Suprapubic skin (tissue), 4 donors: ENCODE data around the gene B3GNT8. TPM values are rescaled to one million over a fixed set of nuclear protein-coding genes. Genes with fewer than 3 reads are reported as not detected.

Experiments used
- DNase-seq, 2 donors: peaks; one replicate each; pipeline ENCODE4 v3.0.0-alpha.2; 2019; ENCODE audit warnings: low spot score in 2 of 2
- H3K27ac ChIP-seq: fragments of 200-600 bp; sonication (generic); one replicate; pipeline ENCODE4 v1.5.1; 2019
- H3K27me3 ChIP-seq: fragments of 200-600 bp; sonication (generic); one replicate; pipeline ENCODE4 v1.5.1; 2019
- H3K36me3 ChIP-seq: fragments of 200-600 bp; sonication (generic); one replicate; pipeline ENCODE4 v1.5.1; 2019
- H3K4me1 ChIP-seq: fragments of 200-600 bp; sonication (generic); one replicate; pipeline ENCODE4 v1.5.1; 2019
- H3K4me3 ChIP-seq: fragments of 200-600 bp; sonication (generic); one replicate; pipeline ENCODE4 v1.5.1; 2019; ENCODE audit warnings: mild to moderate bottlenecking
- H3K9me3 ChIP-seq: fragments of 200-600 bp; sonication (generic); one replicate; pipeline ENCODE4 v1.5.1; 2019
- EP300 ChIP-seq: sonication (generic); formaldehyde crosslinking; IDR thresholded peaks from one replicate; pipeline ENCODE4 v1.6.1; 2017; ENCODE audit warnings: antibody characterized with exemption
- POLR2A ChIP-seq, 2 donors: fragments of 450-650 bp; IDR thresholded peaks; one replicate each; pipeline ENCODE4 v1.6.1; 2017; ENCODE audit warnings: antibody characterized with exemption in 2 of 2, mild to moderate bottlenecking in 2 of 2, moderate library complexity in 2 of 2
- POLR2AphosphoS5 ChIP-seq, 3 donors: sonication (generic); formaldehyde crosslinking; IDR thresholded peaks; one replicate each; pipeline ENCODE4 v1.6.1; 2017; ENCODE audit warnings: antibody characterized with exemption in 3 of 3
- WGBS: methylation state at CpG from one replicate; pipeline ENCODE4 v1.1.5; 2018; 5-methylcytosine and 5-hydroxymethylcytosine counted together
- total RNA-seq, 4 donors: library from RNA; depleted of rRNA; stranded (reverse); fragments of >200 nt; gene quantifications; one replicate each; pipeline ENCODE4 v1.1.0, GENCODE V29; 2016
- TF ChIP-seq, protein P1 (sequence below), 2 donors: fragments of 200-600 bp in 1 of 2; fragments of 450-650 bp in 1 of 2; sonication (generic) in 1 of 2; IDR thresholded peaks; one replicate each; pipeline ENCODE4 v1.5.1; 2016 to 2019; ENCODE audit warnings: antibody characterized with exemption in 2 of 2, mild to moderate bottlenecking in 1 of 2, moderate library complexity in 1 of 2

B3GNT8 gene
- total RNA-seq, 4 donors from 2014 or later, result 4.7 to 9.6 (median 6.2) TPM

- 2% methylated on average over 27 of the region's 47 CpGs for WGBS
- Histone ChIP-seq H3K9me3 (no peaks in the 10 kb centered on the region), H3K27me3 (no peaks in the 10 kb centered on the region), H3K36me3 (no peaks in the 10 kb centered on the region), H3K4me3 (peak within 1 kb of the TSS; percentile 58), H3K27ac (peak within 1 kb of the TSS; percentile 64), H3K4me1 (peaks cover 44% of the 10 kb centered on the region)
- DNase-seq, result peak in 1 of 2 donors; percentile 76
- TF ChIP-seq POLR2A (IDR thresholded peaks at IDR 0.05) (no peak), POLR2AphosphoS5 (IDR thresholded peaks at IDR 0.05) (no peak), EP300 (no peak)
- TF ChIP-seq, protein P1, sequence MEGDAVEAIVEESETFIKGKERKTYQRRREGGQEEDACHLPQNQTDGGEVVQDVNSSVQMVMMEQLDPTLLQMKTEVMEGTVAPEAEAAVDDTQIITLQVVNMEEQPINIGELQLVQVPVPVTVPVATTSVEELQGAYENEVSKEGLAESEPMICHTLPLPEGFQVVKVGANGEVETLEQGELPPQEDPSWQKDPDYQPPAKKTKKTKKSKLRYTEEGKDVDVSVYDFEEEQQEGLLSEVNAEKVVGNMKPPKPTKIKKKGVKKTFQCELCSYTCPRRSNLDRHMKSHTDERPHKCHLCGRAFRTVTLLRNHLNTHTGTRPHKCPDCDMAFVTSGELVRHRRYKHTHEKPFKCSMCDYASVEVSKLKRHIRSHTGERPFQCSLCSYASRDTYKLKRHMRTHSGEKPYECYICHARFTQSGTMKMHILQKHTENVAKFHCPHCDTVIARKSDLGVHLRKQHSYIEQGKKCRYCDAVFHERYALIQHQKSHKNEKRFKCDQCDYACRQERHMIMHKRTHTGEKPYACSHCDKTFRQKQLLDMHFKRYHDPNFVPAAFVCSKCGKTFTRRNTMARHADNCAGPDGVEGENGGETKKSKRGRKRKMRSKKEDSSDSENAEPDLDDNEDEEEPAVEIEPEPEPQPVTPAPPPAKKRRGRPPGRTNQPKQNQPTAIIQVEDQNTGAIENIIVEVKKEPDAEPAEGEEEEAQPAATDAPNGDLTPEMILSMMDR (IDR thresholded peaks at IDR 0.05), result no peak
Measured at GRCh38 chr19:41376241-41376997, 50.8 kb downstream of the B3GNT8 start, which contains the start of gene TMEM91. TSS of gene TMEM91 (plus strand) at chr19:41376533. CDS start at chr19:41378310, 1,777 bp downstream.

Other genes starting within 250 kb of the B3GNT8 start
- 1 to 10 TPM; 1.8 to 6.5 (median 2.5) TPM for gene CYP2S1, start 234.2 kb downstream of the B3GNT8 start, total RNA-seq
- 10 to 100 TPM; 18.2 to 35.8 (median 28.3) TPM for gene AXL, start 208.2 kb downstream of the B3GNT8 start, total RNA-seq
- 100 to 1,000 TPM; 140 to 213 (median 188) TPM for gene HNRNPUL1, start 163.0 kb downstream of the B3GNT8 start, total RNA-seq
- 10 to 100 TPM; 13.4 to 30.0 (median 18.5) TPM for gene CCDC97, start 117.2 kb downstream of the B3GNT8 start, total RNA-seq
- 10 to 100 TPM; 16.4 to 19.9 (median 17.4) TPM for gene TGFB1, start 73.5 kb downstream of the B3GNT8 start, total RNA-seq
- gene B9D2, start 63.2 kb downstream of the B3GNT8 start, total RNA-seq, result 1 to 10 TPM; 2.8 to 9.3 (median 4.8) TPM
- 100 to 1,000 TPM in 2 of 4 donors, 10 to 100 TPM in 2; 29.6 to 109 (median 88.1) TPM for gene TMEM91, start 50.8 kb downstream of the B3GNT8 start, total RNA-seq
- gene EXOSC5, start 30.0 kb downstream of the B3GNT8 start, total RNA-seq, result 10 to 100 TPM; 23.0 to 51.5 (median 31.9) TPM
- gene BCKDHA, start 29.6 kb downstream of the B3GNT8 start, total RNA-seq, result 100 to 1,000 TPM in 1 of 4 donors, 10 to 100 TPM in 3; 49.7 to 112 (median 76.2) TPM
- 10 to 100 TPM; 26.1 to 36.4 (median 34.2) TPM for gene DMAC2, start 12.5 kb upstream of the B3GNT8 start, total RNA-seq
- not detected for gene ERICH4, start 15.8 kb upstream of the B3GNT8 start, total RNA-seq
- 1 to 10 TPM in 1 of 4 donors, not detected in 3; 2.3 TPM for gene CEACAM21, start 148.8 kb upstream of the B3GNT8 start, total RNA-seq
- 1 to 10 TPM in 1 of 4 donors, not detected in 3; 1.9 TPM for gene CEACAM4, start 199.7 kb upstream of the B3GNT8 start, total RNA-seq